NOMO-1 treated with DMSO at 0.1 percent for 48 hours (cell line): ENCODE results near the gene HBG2.
"Not testable (repeated sequence)": the region's sequence is repeated elsewhere in the genome, so short reads cannot be mapped to it uniquely, and the experiment has no call there.

ENCODE experiments used
- DNase-seq: peaks from one replicate; lab custom pipeline; 2025; ENCODE audit not compliant: unreplicated experiment; lab: John Stamatoyannopoulos, UW

Gene HBG2

DNA sequence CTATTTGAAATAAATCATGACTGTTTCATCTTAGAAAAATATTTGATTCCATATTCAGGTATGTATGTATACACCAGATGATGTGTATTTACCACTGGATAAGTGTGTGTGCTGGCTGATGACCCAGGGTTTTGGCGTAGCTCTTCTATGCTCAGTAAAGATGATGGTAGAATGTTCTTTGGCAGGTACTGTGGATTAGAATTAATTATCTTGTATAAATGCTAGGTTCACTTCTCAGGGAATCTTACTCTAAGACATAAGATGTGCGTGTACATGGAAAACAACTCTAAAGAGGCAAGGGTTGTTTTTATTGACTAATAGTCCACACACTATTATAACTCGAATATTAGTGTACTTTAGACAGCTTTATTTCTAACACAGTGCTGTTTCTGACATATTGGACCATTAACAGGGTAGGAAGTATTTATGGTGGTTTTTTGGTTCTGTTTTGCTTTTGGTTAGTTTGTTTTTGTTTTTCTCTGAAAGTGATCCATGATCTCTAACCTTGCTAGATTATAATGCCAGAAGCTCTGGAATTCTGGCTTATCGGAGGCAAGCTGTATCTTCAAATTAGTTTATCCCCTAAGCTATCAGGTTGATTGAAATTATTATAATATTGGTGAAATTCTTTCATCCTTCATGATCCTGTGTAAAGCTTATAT is 3.9 kb downstream of the HBG2 start:
- no peak for DNase-seq

DNA sequence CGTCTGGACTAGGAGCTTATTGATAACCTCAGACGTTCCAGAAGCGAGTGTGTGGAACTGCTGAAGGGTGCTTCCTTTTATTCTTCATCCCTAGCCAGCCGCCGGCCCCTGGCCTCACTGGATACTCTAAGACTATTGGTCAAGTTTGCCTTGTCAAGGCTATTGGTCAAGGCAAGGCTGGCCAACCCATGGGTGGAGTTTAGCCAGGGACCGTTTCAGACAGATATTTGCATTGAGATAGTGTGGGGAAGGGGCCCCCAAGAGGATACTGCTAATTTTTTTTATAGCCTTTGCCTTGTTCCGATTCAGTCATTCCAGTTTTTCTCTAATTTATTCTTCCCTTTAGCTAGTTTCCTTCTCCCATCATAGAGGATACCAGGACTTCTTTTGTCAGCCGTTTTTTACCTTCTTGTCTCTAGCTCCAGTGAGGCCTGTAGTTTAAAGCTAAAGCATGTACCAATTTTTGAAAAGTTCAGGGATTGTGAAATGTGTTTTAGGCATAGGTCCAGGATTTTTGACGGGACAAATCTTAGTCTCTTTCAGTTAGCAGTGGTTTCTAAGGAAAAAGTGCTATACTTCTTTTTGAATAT is 4.7 kb downstream of the HBG2 start, which contains the start of gene HBG1:
HBG1 (minus strand) TSS at position 51 of the 590 bp plus-strand sequence. CDS start 53 bp downstream, outside the sequence.
- DNase-seq, result not testable (repeated sequence)

DNA sequence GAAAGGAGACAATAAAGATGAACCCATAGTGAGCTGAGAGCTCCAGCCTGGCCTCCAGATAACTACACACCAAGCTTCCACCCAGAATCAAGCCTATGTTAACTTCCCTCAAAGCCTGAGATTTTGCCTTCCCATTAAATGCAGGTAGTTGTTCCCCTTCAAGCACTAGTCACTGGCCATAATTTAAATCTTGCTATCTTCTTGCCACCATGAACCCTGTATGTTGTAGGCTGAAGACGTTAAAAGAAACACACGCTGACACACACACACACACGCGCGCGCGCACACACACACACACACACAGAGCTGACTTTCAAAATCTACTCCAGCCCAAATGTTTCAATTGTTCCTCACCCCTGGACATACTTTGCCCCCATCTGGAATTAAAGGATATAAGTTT is 6.1 kb downstream of the HBG2 start:
- not testable (repeated sequence) for DNase-seq

- no peak for DNase-seq
Observed at GRCh38 chr11:5247472-5248192, 6.9 kb downstream of the HBG2 start.

DNA sequence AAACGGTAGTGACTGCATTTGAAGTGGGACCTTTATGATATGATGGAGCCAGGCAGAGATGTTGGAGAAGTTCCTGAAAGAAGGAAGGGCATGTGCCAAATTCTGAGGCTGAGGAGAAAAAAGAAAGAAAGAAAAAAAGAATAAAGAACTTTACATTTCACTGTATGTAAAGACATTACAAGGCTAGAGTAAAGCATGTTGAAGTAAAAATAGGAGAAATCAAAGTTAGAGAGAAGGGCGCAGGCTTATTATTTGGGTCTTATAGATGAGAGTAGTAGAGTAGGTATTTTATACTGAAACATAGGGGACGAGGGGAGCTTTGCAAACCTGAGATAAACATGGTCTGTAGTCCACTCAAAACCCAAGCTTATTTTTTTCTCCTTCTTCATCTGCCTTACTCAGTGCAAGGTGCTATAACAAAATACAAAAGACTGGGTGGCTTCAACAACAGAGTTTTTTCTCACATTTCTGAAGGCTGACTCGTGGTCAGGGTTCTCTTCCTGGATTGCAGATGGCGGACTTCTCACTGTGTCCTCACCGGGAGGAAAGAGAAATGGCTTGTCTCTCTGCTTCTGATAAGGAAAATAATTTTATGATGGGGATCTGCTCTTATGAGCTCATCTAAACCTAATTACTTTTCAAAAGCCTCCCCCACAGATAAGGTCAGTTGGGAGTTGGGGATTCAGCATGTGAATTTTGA is 7.7 kb downstream of the HBG2 start:
- no peak for DNase-seq

DNA sequence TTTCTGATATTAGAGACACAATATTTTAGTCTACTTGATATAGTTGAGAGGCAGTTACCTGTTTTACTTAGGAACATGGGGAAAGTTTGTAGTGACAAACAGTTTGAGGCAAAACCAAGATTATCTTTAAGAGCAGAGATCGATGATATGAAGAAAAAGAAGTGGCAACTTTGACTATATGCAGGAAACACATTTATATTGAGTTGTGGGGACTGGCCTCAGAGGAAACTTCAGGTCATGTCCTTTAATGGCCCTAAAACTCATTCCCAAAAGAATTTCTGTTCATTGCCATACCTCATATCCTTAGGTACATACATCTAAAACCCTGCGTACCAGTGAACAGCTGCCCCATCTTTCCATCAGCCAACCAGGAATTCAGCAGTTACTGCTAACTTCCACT is 9.4 kb downstream of the HBG2 start:
- DNase-seq, result no peak

DNA sequence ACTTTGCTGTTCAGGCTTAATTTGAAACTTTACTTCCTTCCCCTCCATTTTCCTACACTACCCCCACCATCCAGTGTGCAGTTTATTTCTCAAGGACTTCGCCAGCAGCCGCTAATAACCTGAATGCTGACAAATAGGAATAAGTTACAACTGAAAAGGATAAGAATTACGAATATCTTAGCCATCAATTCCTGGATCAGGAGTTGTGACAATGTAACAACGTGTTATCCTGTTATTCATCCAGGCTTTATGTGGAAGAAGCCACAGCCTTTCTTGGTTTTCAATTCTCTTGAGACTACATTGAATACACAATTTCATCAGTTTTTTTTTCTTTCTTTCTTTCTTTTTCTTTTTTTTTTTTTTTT is 10.8 kb downstream of the HBG2 start:
- no peak for DNase-seq

- DNase-seq, result no peak
Observed at GRCh38 chr11:5242933-5243815, 11.4 kb downstream of the HBG2 start.

DNA sequence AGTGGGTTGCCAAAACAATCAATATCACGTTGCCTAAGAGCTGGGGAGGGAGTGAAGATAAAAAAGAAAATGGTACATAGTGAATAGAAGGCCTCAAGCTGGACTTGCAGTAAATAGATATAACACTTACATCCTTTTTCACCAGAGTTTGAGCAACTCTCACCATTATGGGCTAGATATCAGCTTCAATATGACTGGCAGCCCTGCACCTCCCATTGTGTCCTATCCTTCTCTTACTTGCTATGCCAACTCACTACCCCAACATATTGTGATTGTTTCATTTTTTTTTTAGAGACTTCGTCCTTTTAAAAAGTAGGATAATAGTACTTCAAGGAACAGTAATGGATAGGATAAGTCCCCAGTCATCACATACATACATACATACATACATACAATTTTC is 12.4 kb downstream of the HBG2 start:
- no peak for DNase-seq

GRCh38 chr11:5241458-5241857 is 13.1 kb downstream of the HBG2 start:
- no peak for DNase-seq

- no peak for DNase-seq
Observed at GRCh38 chr11:5240458-5240857, 14.1 kb downstream of the HBG2 start.

GRCh38 chr11:5240056-5240455 is 14.5 kb downstream of the HBG2 start:
- DNase-seq, result no peak

DNA sequence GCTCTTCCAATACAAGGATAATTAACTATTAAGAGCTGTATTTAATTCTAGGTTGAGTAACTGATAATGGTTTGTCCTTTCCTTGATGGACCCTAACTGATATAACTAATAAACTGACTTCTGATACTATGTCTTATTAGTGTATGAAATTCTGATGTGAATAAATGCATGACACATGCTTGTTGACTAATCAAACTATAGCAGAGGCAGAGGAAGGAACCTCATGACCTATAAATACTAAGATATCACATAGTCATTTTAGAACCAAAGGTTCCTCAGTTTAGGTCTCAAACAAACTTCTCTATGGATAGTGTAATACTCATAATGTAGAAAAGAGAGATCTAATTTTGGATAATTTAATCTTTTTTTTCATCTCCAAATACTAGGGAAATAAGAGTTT is 15.5 kb downstream of the HBG2 start:
- DNase-seq, result no peak

DNA sequence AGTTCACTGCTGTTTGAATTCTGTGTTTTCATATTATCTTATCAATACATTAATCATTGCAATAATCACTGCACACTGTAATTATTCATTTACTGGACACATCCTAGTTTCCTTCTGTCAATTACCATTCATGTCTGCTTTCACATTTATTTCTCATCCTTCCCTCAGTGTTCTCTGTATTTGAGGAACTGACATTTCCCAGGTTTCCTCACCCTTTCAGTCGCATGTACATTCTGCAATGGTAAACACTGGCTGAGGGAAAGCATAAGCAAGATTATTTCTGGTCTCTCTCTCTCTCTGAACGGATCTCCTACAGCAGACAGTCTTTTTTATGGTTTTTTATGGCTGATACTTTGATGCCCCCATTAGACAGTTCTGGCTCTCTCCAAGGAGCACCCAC is 16.1 kb downstream of the HBG2 start:
- no peak for DNase-seq

DNA sequence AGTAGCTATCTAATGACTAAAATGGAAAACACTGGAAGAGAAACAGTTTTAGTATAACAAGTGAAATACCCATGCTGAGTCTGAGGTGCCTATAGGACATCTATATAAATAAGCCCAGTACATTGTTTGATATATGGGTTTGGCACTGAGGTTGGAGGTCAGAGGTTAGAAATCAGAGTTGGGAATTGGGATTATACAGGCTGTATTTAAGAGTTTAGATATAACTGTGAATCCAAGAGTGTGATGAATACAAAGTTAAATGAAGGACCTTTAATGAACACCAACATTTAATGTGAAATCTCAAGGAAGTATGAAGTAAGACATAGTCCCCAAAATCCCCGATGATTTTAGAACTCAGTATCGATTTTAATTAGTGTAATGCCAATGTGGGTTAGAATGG is 17.2 kb downstream of the HBG2 start:
- no peak for DNase-seq

- DNase-seq, result no peak
Observed at GRCh38 chr11:5235364-5236095, 19.1 kb downstream of the HBG2 start.

DNA sequence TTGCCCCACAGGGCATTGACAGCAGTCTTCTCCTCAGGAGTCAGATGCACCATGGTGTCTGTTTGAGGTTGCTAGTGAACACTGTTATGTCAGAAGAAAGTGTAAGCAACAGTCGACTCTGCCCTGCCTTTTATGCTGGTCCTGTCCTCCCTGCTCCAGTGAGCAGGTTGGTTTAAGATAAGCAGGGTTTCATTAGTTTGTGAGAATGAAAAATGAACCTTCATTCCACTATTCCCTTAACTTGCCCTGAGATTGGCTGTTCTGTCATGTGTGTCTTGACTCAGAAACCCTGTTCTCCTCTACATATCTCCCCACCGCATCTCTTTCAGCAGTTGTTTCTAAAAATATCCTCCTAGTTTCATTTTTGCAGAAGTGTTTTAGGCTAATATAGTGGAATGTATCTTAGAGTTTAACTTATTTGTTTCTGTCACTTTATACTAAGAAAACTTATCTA is 20.2 kb downstream of the HBG2 start, which contains the start of gene HBD:
HBD (minus strand) TSS at position 103 of the 454 bp plus-strand sequence; CDS start at position 53, 50 bp downstream.
- no peak for DNase-seq

- no peak for DNase-seq
Observed at GRCh38 chr11:5233307-5233706, 21.3 kb downstream of the HBG2 start.

- DNase-seq, result no peak
Observed at GRCh38 chr11:5232821-5233220, 21.8 kb downstream of the HBG2 start.

GRCh38 chr11:5232176-5232575 is 22.4 kb downstream of the HBG2 start:
- DNase-seq, result no peak
